NCI-H187 (cell line): ENCODE data around the gene SPRR2E.
A peak's percentile ranks its signal among the peaks of the same experiment; 100 is the strongest.
"Not testable (repeated sequence)": the region's sequence is repeated elsewhere in the genome, so short reads cannot be mapped to it uniquely, and the experiment has no call there.

Experiments
- DNase-seq, 2 experiments: peaks; one replicate each; lab custom pipeline; 2025; lab: John Stamatoyannopoulos, UW

The SPRR2E gene

DNA sequence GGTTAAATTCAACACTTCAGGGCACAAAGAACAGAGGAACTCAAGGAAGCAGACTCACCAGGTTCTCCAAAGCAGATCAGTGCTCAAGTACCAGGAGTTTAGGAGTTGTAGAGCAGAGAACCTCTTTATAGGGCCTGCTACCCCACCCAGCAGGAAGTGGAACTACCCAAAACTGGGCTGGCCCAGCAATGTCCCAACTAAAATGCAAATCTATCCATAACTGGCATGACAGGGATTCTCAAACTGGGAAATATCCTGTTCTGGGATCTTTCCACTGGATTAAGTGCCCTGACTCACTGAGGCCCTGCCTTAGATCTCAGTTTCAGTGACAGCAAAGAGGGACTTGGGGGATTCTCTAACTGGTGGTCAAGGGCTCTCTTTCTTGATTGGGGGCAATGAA lies at the start of gene SPRR2E:
SPRR2E (minus strand) TSS at position 101 of the 400 bp plus-strand sequence. CDS start 775 bp downstream, outside the sequence.
- no peak for DNase-seq

DNA sequence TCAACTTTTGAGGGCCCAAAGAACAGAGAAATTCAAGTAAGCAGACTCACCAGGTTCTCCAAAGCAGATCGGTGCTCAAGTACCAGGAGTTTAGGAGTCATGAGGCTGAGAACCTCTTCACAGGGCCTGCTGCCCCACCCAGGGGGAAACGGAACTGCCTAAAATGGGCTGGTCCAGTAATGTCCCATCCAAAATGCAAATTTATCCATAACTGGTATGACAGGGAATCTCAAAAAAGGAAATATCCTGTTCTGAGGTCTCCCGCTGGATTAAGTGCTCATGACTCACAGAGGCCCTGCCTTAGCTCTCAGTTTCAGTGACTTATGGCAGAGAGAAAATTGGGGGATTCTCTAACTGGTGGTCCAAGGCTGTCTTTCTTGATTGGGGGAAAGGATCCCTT lies 47.1 kb upstream of the SPRR2E start:
- DNase-seq = no peak

DNA sequence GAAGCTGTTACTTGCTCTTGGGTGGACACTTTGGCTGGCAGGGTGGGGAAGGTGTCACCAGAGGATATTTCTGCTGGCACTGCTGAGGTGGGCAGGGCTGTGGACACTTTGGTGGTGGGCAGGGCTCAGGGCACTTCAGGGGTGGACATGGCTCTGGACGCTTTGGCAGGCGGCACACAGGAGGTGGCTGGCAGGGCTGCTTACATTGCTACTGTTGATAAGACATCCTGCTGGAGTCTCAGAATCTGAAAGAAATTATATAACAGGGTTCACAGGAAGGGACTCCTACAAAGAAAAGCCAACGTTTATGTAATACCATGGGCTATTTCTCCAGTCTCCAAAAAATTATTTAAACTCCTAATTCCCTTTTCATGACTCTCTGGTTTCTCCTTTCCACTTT lies 46.2 kb upstream of the SPRR2E start:
- DNase-seq = no peak

DNA sequence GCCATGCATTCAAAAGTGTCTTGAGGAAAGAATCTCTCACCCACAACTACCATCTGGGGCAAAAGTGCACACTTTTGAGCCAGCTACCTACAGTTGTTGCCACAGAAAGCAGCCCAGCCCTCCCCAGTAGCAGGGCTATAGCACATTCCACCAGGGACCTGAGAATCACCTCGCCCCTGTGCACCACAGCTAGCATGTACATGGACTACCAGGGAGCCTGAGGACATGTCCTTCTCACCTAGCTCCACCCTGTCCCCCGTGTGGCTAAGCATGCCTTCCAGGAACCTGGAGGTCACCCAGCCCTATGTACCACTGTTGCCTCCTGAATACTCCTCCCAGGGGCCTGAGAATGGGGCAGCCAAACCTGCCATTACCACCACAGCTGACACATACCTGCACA lies 39.4 kb upstream of the SPRR2E start:
- no peak for DNase-seq

DNA sequence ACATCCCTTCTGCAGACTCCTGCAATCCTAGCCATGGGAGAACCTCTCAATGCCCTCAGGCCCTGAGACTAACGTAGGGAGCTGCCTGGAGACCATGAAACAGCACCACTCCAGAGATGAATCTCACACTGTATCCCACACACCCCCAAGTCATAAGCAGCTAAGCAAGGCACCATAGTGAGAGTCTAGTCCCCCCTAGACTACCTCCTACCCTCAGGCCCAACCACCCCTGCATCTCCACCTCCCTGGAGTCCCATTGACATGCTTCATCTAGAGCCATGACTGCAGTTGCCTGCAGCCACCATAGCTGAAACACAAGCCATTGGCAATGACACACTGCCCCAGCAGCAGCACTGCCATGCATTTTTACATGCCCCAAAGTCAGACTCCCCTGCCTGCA lies 38.9 kb upstream of the SPRR2E start:
- DNase-seq = no peak

DNA sequence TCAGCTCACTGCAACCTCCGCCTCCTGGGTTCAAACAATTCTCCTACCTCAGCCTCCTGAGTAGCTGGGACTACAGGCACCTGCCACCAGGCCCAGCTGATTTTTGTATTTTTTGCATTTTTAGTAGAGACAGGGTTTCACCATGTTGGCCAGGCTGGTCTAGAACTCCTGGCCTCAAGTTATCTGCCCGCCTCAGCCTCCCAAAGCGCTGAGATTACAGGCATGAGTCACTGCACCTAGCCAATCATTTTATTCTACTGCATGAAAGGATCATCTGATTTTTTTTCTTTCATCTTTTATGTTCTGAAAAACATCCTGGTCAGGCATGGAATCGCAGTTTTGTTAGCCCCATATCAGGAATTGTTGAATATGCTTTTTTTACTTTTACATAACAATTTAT lies 34.4 kb upstream of the SPRR2E start:
- not testable (repeated sequence) for DNase-seq

DNA sequence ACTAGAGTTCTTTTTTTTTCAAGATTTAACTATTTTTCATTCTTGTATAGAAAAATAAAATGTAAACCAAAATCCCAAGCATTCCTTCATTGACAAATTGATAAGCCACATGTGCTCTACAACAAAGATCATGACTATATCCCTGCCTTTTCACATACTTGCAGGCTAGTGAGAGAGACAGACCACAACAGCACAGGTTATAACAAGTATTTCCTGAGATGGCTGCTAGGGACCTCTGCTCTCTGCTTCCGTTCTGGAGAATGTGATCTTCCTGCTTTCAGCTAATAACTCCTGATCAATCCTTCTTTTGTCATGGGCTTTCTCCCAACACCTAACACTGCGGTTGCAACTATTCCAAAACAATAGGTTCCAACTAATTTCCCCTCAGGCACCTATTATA lies 33.0 kb upstream of the SPRR2E start:
- no peak for DNase-seq

DNA sequence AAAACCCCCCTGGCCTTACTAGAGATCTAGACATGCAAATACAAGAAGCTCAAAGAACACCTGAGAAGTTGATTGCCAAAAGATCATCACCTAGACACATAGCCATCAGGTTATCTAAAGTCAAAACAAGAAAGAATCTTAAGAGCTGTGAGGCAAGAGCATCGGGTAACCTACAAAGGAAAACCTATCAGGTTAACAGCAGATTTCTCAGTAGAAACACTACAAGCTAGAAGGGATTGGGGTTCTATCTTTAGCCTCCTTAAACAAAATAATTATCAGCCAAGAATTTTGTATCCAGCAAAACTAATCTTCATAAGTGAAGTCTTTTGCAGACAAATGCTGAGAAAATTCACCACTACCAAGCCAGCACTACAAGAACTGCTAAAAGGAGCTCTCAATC lies 31.2 kb upstream of the SPRR2E start:
- DNase-seq = no peak

DNA sequence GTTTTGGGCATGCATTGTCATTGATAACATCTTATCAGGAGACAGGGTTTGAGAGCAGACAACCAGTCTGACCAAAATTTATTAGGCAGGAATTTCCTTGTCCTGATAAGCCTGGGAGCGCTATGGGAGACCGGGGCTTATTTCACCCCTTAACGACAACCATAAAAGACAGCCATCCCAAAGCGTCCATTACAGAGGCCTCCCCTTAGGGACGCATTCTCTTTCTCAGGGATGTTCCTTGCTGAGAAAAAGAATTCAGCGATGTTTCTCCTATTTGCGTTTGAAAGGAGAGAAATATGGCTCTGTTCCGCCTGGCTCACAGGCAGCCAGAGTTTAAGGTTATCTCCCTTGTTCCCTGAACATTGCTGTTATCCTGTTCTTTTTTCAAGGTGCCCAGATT lies 29.5 kb upstream of the SPRR2E start:
- DNase-seq = not testable (repeated sequence)

DNA sequence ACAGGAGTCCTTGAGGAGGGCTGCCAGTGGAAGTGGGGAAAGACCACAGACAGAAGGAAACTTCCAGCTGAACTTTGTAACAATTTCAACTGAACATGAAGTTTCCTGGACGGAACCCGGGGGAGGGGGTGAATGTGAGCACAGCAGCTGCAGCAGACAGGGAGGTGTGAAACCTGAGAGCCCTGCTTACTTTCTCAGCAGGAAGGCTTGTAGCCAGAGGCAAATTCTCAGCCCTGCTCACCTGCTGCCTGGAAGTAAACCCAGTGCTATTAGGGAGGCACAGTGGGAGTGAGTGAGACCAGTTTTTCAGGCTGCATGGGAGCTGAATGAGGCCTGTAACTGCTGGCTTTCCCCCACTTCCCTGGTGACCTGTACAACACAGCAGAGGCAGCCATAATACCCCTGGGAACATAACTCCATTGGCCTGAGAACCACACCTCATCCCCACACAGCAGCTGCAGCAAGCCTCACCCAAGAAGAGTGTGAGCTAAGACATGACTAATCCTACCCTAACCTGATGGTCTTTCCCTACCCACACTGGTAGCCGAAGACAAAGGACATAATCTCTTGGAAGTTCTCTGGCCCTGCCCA lies 28.6 kb upstream of the SPRR2E start:
- peak; percentile 89 to 93 for DNase-seq

DNA sequence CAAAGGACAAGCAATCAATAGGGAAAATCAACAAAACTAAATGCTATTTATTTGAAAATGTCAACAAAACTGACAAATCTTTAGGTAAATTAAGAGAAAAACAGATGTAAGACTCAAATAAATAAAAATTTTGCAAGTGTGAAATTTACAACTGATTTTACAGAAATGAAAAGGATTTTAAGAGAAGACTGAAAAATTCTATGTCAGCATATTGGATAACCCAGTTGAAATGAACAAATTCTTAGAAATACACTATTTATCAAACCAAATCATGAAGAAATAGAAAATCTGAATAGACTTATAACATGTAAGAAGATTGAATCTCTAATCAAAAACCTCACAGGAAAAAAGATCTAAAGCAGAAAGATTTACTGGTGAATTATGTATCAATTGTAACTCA lies 26.6 kb upstream of the SPRR2E start:
- no peak for DNase-seq

DNA sequence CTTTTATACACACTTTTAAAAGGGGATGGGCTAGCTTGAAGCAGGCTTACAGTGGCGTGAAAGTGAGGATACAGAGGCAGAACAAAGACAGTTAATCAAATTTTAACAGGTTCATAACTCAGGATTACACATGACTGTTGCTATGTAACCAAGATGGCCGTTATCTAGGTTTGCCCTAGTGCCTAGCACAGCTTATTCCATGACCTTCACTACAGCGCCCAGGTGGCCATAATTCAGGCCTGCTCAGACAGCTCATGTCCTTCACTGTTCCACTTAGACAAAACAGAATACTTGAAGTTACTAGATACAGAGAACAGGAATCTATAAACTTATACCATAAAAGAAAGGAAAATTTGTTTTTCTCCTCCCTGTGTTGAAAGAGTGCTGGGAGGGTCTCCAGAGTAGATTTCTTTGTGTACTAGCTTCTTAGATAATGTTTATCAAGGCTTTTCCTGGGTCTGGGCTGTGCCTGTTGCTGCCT lies 25.2 kb upstream of the SPRR2E start:
- peak; percentile 68 to 73 for DNase-seq

DNA sequence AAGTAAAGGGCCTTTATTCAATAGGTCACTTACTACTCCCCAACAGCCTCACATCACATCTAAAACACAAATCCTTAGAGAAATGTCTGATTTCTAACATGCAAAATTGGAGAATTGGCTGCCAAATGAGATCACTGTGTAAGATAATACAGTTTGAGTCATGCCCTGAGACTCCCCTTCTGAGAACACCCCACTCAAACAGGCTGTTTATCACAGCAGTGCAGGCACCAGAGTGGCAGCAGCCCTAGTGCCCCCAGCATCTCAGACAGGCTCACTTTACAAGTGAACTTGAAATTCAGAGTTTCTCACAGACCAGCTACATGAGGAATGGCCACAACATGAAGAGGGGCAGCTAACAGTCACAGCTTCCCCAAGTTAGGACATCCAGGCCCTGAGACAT lies 20.9 kb upstream of the SPRR2E start:
- not testable (repeated sequence) for DNase-seq

DNA sequence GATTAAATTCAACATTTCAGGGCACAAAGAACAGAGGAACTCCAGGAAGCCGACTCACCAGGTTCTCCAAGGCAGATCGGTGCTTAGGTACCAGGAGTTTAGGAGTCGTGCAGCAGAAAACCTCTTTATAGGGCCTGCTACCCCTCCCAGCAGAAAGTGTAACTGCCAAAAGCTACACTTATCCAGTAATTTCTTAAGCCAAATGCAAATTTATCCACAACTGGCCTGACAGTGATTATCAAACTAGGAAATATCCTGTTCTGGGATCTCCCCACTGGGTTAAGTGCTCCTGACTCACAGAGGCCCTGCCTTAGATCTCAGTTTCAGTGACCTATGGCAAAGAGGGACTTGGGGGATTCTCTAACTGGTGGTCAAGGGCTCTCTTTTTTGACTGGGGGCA lies 19.1 kb upstream of the SPRR2E start, which contains the start of gene SPRR2F:
SPRR2F (minus strand) TSS at position 101 of the 400 bp plus-strand sequence. CDS start 783 bp downstream, outside the sequence.
- no peak for DNase-seq

DNA sequence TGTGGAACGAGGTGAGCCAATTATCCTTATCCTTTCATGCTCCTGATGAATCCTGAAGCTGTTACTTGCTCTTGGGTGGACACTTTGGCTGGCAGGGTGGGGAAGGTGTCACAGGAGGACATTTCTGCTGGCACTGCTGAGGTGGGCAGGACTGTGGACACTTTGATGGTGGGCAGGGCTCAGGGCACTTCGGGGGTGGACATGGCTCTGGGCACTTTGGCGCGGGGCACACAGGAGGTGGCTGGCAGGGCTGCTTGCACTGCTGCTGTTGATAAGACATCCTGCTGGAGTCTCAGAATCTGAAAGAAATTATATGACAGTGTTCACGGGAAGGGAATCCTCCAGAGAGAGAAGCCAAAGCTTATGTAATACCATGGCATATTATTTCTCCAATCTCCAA lies 18.1 kb upstream of the SPRR2E start:
- not testable (repeated sequence) for DNase-seq

DNA sequence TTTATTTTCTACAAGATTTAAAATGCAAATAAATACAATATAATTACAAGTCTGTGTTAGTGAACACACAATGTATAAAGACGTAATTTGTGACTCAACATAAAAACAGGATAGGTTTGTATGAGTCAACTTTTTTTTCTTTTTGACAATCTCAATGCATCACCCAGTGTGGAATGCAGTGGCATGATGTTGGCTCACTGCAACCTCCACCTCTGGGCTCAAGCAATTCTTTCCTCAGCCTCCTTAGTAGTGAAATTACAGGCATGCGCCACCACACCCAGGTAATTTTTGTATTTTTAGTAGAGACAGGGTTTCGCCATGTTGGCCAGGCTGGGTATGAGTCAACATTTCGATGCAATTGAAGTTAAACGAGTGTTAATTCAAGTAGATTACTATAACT lies 5.9 kb upstream of the SPRR2E start:
- no peak for DNase-seq

DNA sequence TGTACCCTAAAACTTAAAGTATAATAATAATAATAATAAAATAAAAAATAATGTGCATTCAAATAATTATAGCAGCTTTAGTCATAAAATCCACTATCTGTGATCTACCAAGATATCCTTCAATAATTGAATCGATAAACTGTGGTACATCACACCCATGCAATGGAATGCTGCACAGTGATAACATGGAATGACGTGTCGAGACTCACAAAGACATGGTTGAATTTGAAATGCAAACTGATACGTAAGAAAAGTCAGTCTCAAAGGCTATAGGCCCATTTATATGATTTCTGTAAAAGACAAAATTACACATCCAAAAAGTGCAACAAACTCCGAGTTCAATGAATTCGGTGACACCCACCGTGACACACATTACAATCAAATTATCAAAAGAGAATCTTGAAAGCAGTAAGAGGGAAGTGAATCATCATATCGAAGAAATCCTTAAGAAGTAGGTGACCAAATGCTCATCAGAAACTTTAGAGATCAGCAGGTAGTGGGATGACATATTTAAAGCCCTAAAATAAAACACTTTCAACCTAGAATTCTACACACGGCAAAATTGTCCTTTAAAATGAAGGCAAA lies 5.2 kb upstream of the SPRR2E start:
- no peak for DNase-seq

DNA sequence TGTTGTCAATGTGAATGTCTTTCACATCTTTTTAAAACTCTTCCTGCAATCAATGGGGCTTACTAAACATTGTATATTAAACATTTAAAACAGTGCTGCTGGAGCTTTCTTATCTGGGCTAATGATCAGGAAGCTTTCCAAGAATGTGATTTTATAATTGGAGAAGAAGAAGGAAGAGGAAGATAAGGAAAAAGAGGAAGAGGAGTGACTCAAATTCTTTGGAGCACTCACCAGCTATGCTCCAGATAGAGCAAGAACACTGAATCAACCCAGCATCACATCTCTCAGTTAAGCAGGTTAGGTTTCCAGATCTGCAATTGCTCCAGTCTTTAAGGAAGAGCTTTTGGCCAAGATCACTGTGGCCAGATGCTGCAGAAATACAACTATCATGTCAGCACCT lies 1.4 kb upstream of the SPRR2E start:
- no peak for DNase-seq

DNA sequence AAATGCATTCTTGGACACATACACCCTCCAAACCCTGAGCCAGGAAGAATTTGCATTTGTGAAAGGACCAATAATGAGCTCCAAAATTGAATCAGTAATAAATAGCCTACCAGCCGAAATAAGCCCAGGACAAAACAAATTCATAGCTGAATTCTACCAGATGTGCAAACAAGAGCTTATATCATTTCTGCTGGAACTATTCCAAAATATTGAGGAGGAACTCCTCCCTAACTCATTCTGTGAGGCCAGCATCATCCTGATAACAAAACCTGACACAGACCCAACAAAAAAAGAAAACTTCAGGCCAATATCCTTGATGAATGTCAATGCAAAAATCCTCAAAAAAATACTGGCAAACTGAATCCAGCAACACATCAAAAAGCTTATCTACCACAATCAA lies 6.7 kb downstream of the SPRR2E start:
- DNase-seq = no peak

DNA sequence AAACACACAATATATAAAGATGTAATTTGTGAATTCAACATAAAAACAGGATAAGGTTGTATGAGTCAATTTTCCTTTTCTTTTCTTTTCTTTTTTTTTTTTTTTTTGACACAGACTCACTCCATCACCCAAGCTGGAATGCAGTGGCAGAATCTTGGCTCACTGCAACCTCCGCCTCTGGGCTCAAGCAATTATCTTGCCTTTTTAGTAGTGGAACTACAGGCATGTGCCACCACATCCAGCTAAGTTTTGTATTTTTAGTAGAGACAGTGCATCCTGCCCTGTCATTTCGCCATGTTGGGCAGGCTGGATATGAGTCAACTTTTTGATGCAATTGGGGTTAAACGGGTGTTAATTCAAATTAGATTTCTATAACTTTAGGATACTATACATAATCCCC lies 12.6 kb downstream of the SPRR2E start:
- DNase-seq = no peak

DNA sequence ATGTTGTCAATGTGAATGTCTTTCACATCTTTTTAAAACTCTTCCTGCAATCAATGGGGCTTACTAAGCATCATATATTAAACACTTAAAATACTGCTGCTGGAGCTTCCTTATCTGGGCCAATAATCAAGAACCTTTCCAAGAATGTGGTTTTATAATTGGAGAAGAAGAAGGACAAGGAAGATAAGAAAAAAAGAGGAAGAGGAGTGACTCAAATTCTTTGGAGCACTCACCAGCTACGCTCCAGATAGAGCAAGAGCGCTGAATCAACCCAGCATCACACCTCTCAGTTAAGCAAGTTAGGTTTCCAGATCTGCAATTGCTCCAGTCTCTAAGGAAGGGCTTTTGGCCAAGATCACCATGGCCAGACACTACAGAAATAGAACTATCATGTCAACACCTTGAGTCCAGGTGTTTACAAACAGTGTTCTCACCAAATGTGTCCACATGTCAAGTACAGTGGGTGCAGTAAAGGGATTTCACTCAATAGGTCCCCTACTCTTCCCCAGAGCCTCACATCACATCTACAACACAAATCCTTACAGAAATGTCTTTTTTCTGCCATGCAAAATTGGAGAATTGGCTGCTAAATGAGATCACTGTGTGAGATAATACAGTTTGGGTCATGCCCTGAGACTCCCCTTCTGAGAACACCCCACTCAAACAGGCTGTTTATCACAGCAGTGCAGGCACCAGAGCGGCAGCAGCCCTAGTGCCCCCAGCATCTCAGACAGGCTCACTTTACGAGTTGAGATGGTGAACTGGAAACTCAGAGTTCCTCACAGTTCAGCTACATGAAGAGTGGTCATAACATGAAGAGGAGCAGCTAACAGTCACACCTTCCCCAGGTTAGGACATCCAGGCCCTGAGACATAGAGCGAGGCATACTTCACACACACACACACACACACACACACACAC lies 21.3 kb downstream of the SPRR2E start:
- no peak for DNase-seq

DNA sequence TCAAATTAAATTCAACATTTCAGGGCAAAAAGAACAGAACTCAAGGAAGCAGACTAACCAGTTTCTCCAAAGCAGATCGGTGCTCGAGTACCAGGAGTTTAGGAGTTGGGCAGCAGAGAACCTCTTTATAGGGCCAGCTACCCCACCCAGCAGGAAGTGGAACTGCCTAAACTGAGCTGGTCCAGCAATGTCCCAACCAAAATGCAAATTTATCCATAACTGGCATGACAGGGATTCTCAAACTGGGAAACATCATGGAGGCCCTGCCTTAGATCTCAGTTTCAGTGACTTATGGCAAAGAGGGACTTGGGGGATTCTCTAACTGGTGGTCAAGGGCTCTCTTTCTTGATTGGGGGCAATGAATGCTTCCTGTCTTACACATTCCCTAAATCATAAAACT lies 22.8 kb downstream of the SPRR2E start, which contains the start of gene SPRR2B:
SPRR2B (minus strand) TSS at position 101 of the 400 bp plus-strand sequence. CDS start 772 bp downstream, outside the sequence.
- DNase-seq = no peak

DNA sequence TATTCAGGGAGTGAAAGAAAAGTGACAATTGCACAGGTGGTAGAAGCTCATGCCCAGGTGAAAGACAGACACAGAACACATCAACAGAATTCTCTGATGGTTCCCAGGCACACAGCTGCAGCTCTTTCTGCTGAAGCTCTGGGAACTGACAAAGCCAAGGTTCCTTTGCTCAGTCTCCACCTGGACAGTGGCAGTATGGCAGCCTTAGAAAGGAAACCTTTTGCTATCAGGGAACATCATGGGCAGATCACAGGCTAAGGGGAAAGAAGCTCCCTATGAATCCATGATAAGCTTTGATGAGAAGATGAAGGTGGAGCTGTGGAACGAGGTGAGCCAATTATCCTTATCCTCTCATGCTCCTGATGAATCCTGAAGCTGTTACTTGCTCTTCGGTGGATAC lies 24.1 kb downstream of the SPRR2E start:
- no peak for DNase-seq
